HUDEP-2 (cell line): ENCODE data around the gene RAB3GAP2.
"Not testable (repeated sequence)": the region's sequence is repeated elsewhere in the genome, so short reads cannot be mapped to it uniquely, and the experiment has no call there.

Experiments
- DNase-seq, 76 experiments: peaks; one replicate each; lab custom pipeline; 2025; ENCODE audit not compliant: unreplicated experiment in 76 of 76; lab: John Stamatoyannopoulos, UW

Gene RAB3GAP2

GRCh38 chr1:220272047-220272840 is at the start of gene RAB3GAP2:
Gene RAB3GAP2, minus strand, starts transcription at chr1:220272453. Its CDS starts 116 bp downstream, at chr1:220272337.
- peak; percentile 39 to 97 (median 93) for DNase-seq

- no peak for DNase-seq
Measured at GRCh38 chr1:220321758-220322157, 49.5 kb upstream of the RAB3GAP2 start.

- no peak for DNase-seq
Measured at GRCh38 chr1:220320709-220321108, 48.5 kb upstream of the RAB3GAP2 start.

GRCh38 chr1:220318673-220319072 is 46.4 kb upstream of the RAB3GAP2 start:
- DNase-seq = no peak

- no peak for DNase-seq
Measured at GRCh38 chr1:220317161-220317560, 44.9 kb upstream of the RAB3GAP2 start.

- no peak for DNase-seq
Measured at GRCh38 chr1:220316305-220316704, 44.1 kb upstream of the RAB3GAP2 start.

GRCh38 chr1:220315070-220315839 is 43.0 kb upstream of the RAB3GAP2 start:
- DNase-seq = no peak

GRCh38 chr1:220313576-220313975 is 41.3 kb upstream of the RAB3GAP2 start:
- no peak for DNase-seq

GRCh38 chr1:220310147-220310546 is 37.9 kb upstream of the RAB3GAP2 start:
- not testable (repeated sequence) for DNase-seq

GRCh38 chr1:220307607-220308006 is 35.4 kb upstream of the RAB3GAP2 start:
- DNase-seq = no peak

- DNase-seq = no peak
Measured at GRCh38 chr1:220306339-220306738, 34.1 kb upstream of the RAB3GAP2 start.

GRCh38 chr1:220303871-220304270 is 31.6 kb upstream of the RAB3GAP2 start:
- no peak for DNase-seq

GRCh38 chr1:220301630-220302029 is 29.4 kb upstream of the RAB3GAP2 start:
- no peak for DNase-seq

GRCh38 chr1:220300442-220301121 is 28.3 kb upstream of the RAB3GAP2 start:
- no peak for DNase-seq

GRCh38 chr1:220299337-220299736 is 27.1 kb upstream of the RAB3GAP2 start:
- no peak for DNase-seq

- DNase-seq = no peak
Measured at GRCh38 chr1:220298470-220299205, 26.4 kb upstream of the RAB3GAP2 start.

GRCh38 chr1:220296981-220297380 is 24.7 kb upstream of the RAB3GAP2 start:
- no peak for DNase-seq

- DNase-seq = no peak
Measured at GRCh38 chr1:220294846-220295301, 22.6 kb upstream of the RAB3GAP2 start.

- no peak for DNase-seq
Measured at GRCh38 chr1:220291580-220291979, 19.3 kb upstream of the RAB3GAP2 start.

GRCh38 chr1:220290140-220290761 is 18.0 kb upstream of the RAB3GAP2 start:
- no peak for DNase-seq
